Suprapubic skin (tissue), 4 donors: ENCODE measurements around the gene ATG5.

Source experiments
- CTCF ChIP-seq, 2 donors: fragments of 200-600 bp in 1 of 2; fragments of 450-650 bp in 1 of 2; sonication (generic) in 1 of 2; IDR thresholded peaks; one replicate each; pipeline ENCODE4 v1.5.1; 2016 to 2019; ENCODE audit warnings: antibody characterized with exemption in 2 of 2, mild to moderate bottlenecking in 1 of 2, moderate library complexity in 1 of 2
- EP300 ChIP-seq: sonication (generic); formaldehyde crosslinking; IDR thresholded peaks from one replicate; pipeline ENCODE4 v1.6.1; 2017; ENCODE audit warnings: antibody characterized with exemption
- POLR2A ChIP-seq, 2 donors: fragments of 450-650 bp; IDR thresholded peaks; one replicate each; pipeline ENCODE4 v1.6.1; 2017; ENCODE audit warnings: antibody characterized with exemption in 2 of 2, mild to moderate bottlenecking in 2 of 2, moderate library complexity in 2 of 2
- POLR2AphosphoS5 ChIP-seq, 3 donors: sonication (generic); formaldehyde crosslinking; IDR thresholded peaks; one replicate each; pipeline ENCODE4 v1.6.1; 2017; ENCODE audit warnings: antibody characterized with exemption in 3 of 3

- TF ChIP-seq CTCF (IDR thresholded peaks at IDR 0.05) (no peak), EP300 (no peak), POLR2AphosphoS5 (IDR thresholded peaks at IDR 0.05) (no peak), POLR2A (IDR thresholded peaks at IDR 0.05) (no peak)
These were observed 69.2 kb downstream of the ATG5 start for GRCh38 chr6:106256201-106256968.
